GM18526 (cell line): ENCODE data around the gene GAR1.

Experiments used
- POLR2A ChIP-seq: IDR thresholded peaks from 3 replicates; pipeline ENCODE4 v1.6.1; 2011; ENCODE audit not compliant: insufficient read length; ENCODE audit errors: extremely low read depth

GAR1 gene

GRCh38 chr4:109873791-109874514 lies 58.4 kb downstream of the GAR1 start:
- TF ChIP-seq POLR2A = no peak
